Thoracic aorta (tissue), 2 donors: ENCODE measurements around the gene CLEC2B. TPM values are rescaled to one million over a fixed set of nuclear protein-coding genes. Genes with fewer than 3 reads are reported as not detected.

ENCODE experiments used
- ATAC-seq: fragments of 150-250 bp; one replicate; pipeline ENCODE4 v1.8.0; 2017; ENCODE audit warnings: low read depth; ENCODE audit not compliant: insufficient number of reproducible peaks, low FRiP score
- DNase-seq: peaks from one replicate; pipeline ENCODE4 v3.0.0-alpha.2; 2020; ENCODE audit warnings: low spot score
- H3K27ac ChIP-seq, 2 donors: fragments of 200-600 bp; sonication (generic); 1 replicate in 1 of 2; 2 replicates in 1 of 2; pipeline ENCODE4 v1.5.1; 2016; ENCODE audit warnings: mild to moderate bottlenecking in 2 of 2, moderate library complexity in 2 of 2
- H3K27me3 ChIP-seq: fragments of 200-600 bp; sonication (generic); replicated peaks from 2 replicates; pipeline ENCODE4 v1.6.0; 2016; ENCODE audit warnings: mild to moderate bottlenecking; ENCODE audit not compliant: insufficient read depth
- H3K36me3 ChIP-seq: fragments of 200-600 bp; sonication (generic); one replicate; pipeline ENCODE4 v1.5.1; 2016
- H3K4me1 ChIP-seq, 2 donors: fragments of 200-600 bp; sonication (generic); 1 replicate in 1 of 2; 2 replicates in 1 of 2; pipeline versions ENCODE4 v1.5.1 to v1.6.0; 2016; ENCODE audit warnings: low read depth in 2 of 2, mild to moderate bottlenecking in 1 of 2; ENCODE audit not compliant: control insufficient read depth in 1 of 2
- H3K4me3 ChIP-seq: fragments of 200-600 bp; sonication (generic); 2 replicates; pipeline ENCODE4 v1.5.1; 2016; ENCODE audit warnings: mild to moderate bottlenecking
- H3K9me3 ChIP-seq: fragments of 200-600 bp; sonication (generic); 2 replicates; pipeline ENCODE4 v1.5.1; 2016
- total RNA-seq, 2 donors: library from RNA; depleted of rRNA; stranded (reverse); fragments of >200 nt; gene quantifications; one replicate each; pipeline versions ENCODE4 v1.1.0 to v1.2.3, GENCODE V29; 2016
- TF ChIP-seq, protein P1 (sequence below): fragments of 200-600 bp; sonication (generic); IDR thresholded peaks from one replicate; pipeline ENCODE4 v1.5.1; 2019; ENCODE audit warnings: antibody characterized with exemption

The CLEC2B gene
- total RNA-seq, 2 donors from 2014 or later = 13.1 to 14.9 TPM

DNA sequence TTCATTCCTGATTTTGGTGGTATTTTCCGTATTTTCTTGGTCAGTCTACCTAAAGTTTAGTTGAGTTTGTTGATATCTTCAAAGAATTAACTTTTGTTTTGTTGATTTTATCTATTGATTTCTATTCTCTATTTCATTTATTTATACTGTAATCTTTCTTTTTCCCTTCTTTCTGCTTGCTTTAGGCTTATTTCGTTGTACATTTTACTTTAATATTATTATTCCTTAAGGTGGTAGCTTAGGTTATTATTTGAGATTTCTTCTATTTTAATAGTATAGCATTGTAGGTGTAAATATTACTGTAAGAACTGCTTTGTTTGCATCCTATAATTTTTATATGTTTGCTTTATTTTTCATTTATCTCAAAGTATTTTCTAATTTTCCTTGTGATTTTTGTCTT is 63.3 kb downstream of the CLEC2B start:
- Histone ChIP-seq H3K4me3 (no peak overlapping the region), H3K36me3 (no peaks in the 10 kb centered on the region), H3K27me3 (no peaks in the 10 kb centered on the region), H3K4me1 (no peaks in the 10 kb centered on the region), H3K9me3 (no peaks in the 10 kb centered on the region), H3K27ac (no peak overlapping the region)
- DNase-seq = no peak
- TF ChIP-seq, protein P1, sequence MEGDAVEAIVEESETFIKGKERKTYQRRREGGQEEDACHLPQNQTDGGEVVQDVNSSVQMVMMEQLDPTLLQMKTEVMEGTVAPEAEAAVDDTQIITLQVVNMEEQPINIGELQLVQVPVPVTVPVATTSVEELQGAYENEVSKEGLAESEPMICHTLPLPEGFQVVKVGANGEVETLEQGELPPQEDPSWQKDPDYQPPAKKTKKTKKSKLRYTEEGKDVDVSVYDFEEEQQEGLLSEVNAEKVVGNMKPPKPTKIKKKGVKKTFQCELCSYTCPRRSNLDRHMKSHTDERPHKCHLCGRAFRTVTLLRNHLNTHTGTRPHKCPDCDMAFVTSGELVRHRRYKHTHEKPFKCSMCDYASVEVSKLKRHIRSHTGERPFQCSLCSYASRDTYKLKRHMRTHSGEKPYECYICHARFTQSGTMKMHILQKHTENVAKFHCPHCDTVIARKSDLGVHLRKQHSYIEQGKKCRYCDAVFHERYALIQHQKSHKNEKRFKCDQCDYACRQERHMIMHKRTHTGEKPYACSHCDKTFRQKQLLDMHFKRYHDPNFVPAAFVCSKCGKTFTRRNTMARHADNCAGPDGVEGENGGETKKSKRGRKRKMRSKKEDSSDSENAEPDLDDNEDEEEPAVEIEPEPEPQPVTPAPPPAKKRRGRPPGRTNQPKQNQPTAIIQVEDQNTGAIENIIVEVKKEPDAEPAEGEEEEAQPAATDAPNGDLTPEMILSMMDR = no peak
- no peak for ATAC-seq

Other genes starting within 250 kb of the CLEC2B start
- gene CLEC2D, start 199.6 kb downstream of the CLEC2B start, total RNA-seq = 10 to 100 TPM; 19.2 to 30.8 TPM
- 1 to 10 TPM in 1 of 2 donors, not detected in 1; 1.9 TPM for gene CLECL1, start 136.3 kb downstream of the CLEC2B start, total RNA-seq
- 10 to 100 TPM in 1 of 2 donors, 1 to 10 TPM in 1; 5.8 to 40.3 TPM for gene CD69, start 108.5 kb downstream of the CLEC2B start, total RNA-seq
- under 1 TPM; 0.54 to 0.92 TPM for gene KLRF1, start 41.9 kb downstream of the CLEC2B start, total RNA-seq
- not detected for gene KLRF2, start 12.1 kb upstream of the CLEC2B start, total RNA-seq
- gene CLEC2A, start 63.0 kb upstream of the CLEC2B start, total RNA-seq = not detected
- gene CLEC12A, start 102.1 kb upstream of the CLEC2B start, total RNA-seq = 1 to 10 TPM in 1 of 2 donors, under 1 TPM in 1; 0.42 to 1.1 TPM
- not detected for gene CLEC1B, start 129.8 kb upstream of the CLEC2B start, total RNA-seq
- not detected for gene CLEC12B, start 141.3 kb upstream of the CLEC2B start, total RNA-seq
- gene CLEC9A, start 161.3 kb upstream of the CLEC2B start, total RNA-seq = not detected
- gene CLEC1A, start 229.6 kb upstream of the CLEC2B start, total RNA-seq = 1 to 10 TPM; 3.7 to 5.1 TPM